Measurements from ENCODE around the gene NAALADL2.

Gene NAALADL2

DNA sequence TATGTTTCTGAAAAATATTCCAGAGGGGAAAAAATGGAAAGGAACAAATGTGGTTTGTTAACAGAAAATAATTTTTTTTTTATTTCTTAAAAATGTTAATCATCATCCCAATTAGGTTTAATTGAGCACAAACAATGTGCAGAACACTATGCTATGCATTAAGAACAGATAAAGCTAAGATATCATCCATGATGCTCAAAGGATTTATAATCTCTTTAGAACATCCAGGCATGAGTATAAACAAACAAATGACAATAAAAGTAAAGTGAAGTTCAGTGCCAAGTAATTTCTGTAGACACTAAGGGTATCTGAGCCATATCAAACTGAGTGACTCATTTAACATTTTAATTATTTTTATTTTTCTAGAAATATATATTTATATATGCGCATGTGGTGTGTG is 732.2 kb downstream of the NAALADL2 start:
- no peak overlapping the region for H3K27ac ChIP-seq (ENCODE audit: low read depth, low read length)
- no peak overlapping the region for H3K4me3 ChIP-seq (ENCODE audit: low read depth, low read length)
- H4K8ac ChIP-seq (ENCODE audit: low read depth, low read length), result no peak overlapping the region
- no peak overlapping the region for H3K23ac ChIP-seq (ENCODE audit: low read length)
- H4K12ac ChIP-seq (ENCODE audit: low read depth, low read length), result no peak overlapping the region
- H3K36me3 ChIP-seq (ENCODE audit: control insufficient read depth in 1 of 2, insufficient read depth in 2 of 2, low read length in 2 of 2), result no peaks in the 10 kb centered on the region
- no peaks in the 10 kb centered on the region for H3K9me3 ChIP-seq (ENCODE audit: insufficient read depth, low read depth, low read length)
- no peak overlapping the region for H3K14ac ChIP-seq (ENCODE audit: low read length)
- H2BK120ac ChIP-seq (ENCODE audit: insufficient read depth, low read length, poor library complexity), result no peak overlapping the region
- H3K27me3 ChIP-seq (ENCODE audit: insufficient read depth, low read length), result no peaks in the 10 kb centered on the region
- no peak overlapping the region for H3K4ac ChIP-seq (ENCODE audit: low read depth, low read length)
- H3K18ac ChIP-seq (ENCODE audit: low read length), result no peak overlapping the region
- H3K79me1 ChIP-seq (ENCODE audit: low read length), result no peaks in the 10 kb centered on the region
- no peak overlapping the region for H2BK5ac ChIP-seq (ENCODE audit: low read depth, low read length, poor library complexity)
- H3K4me1 ChIP-seq (ENCODE audit: control insufficient read depth in 1 of 2, insufficient read depth in 2 of 2, low read length in 2 of 2), result no peaks in the 10 kb centered on the region
- WGBS (ENCODE audit: extremely low coverage, insufficient coverage, insufficient read length), result no CpG with 5 or more reads among the region's 1 CpG
- H3K79me2 ChIP-seq (ENCODE audit: control insufficient read depth, insufficient read depth, low read length, poor library complexity), result no peaks in the 10 kb centered on the region
- no peak overlapping the region for H2AK5ac ChIP-seq (ENCODE audit: low read length)
- no peak overlapping the region for H4K91ac ChIP-seq (ENCODE audit: low read depth, low read length)
- no peak overlapping the region for H3K9ac ChIP-seq (ENCODE audit: low read length)
- H3K4me2 ChIP-seq (ENCODE audit: low read length), result no peak overlapping the region
- DNase-seq, result no peak
- no peak overlapping the region for H2AFZ ChIP-seq (ENCODE audit: insufficient read depth, low read length, poor library complexity)
- no peak overlapping the region for H2BK12ac ChIP-seq (ENCODE audit: low read length)

DNA sequence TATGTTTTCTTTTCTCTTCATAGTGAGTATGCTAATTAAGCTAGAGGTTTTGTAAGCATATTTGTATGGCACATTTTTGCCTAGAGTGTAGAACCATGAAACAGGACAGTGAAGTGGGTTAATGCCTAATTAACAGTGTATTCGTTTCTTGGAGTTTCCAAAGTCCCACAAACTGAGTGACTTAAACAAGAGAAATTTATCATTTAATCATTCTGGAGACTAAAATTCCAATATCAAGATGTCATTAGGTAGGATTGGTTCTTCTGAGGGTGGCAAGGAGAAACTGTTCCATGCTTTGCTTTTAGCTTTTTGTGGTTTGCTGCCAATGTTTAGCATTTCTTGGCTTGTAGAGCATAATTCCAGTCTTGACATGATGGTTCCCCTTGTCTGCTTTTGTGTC is 734.2 kb downstream of the NAALADL2 start:
- Histone ChIP-seq H3K27ac (ENCODE audit: low read depth, low read length) (no peak overlapping the region), H2BK120ac (ENCODE audit: insufficient read depth, low read length, poor library complexity) (no peak overlapping the region), H3K4me1 (ENCODE audit: control insufficient read depth in 1 of 2, insufficient read depth in 2 of 2, low read length in 2 of 2) (no peaks in the 10 kb centered on the region), H2AK5ac (ENCODE audit: low read length) (no peak overlapping the region), H3K4ac (ENCODE audit: low read depth, low read length) (no peak overlapping the region), H3K36me3 (ENCODE audit: control insufficient read depth in 1 of 2, insufficient read depth in 2 of 2, low read length in 2 of 2) (no peaks in the 10 kb centered on the region), H3K18ac (ENCODE audit: low read length) (no peak overlapping the region), H4K8ac (ENCODE audit: low read depth, low read length) (no peak overlapping the region), H3K9ac (ENCODE audit: low read length) (no peak overlapping the region), H3K9me3 (ENCODE audit: insufficient read depth, low read depth, low read length) (no peaks in the 10 kb centered on the region), H3K14ac (ENCODE audit: low read length) (no peak overlapping the region), H3K23ac (ENCODE audit: low read length) (no peak overlapping the region), H2AFZ (ENCODE audit: insufficient read depth, low read length, poor library complexity) (no peak overlapping the region), H3K27me3 (ENCODE audit: insufficient read depth, low read length) (no peaks in the 10 kb centered on the region), H3K79me1 (ENCODE audit: low read length) (no peaks in the 10 kb centered on the region), H3K4me3 (ENCODE audit: low read depth, low read length) (no peak overlapping the region), H4K12ac (ENCODE audit: low read depth, low read length) (no peak overlapping the region), H2BK12ac (ENCODE audit: low read length) (no peak overlapping the region), H2BK5ac (ENCODE audit: low read depth, low read length, poor library complexity) (no peak overlapping the region), H3K4me2 (ENCODE audit: low read length) (no peak overlapping the region), H4K91ac (ENCODE audit: low read depth, low read length) (no peak overlapping the region), H3K79me2 (ENCODE audit: control insufficient read depth, insufficient read depth, low read length, poor library complexity) (no peaks in the 10 kb centered on the region)
- no CpG with 5 or more reads among the region's 1 CpG for WGBS (ENCODE audit: extremely low coverage, insufficient coverage, insufficient read length)
- DNase-seq, result no peak

DNA sequence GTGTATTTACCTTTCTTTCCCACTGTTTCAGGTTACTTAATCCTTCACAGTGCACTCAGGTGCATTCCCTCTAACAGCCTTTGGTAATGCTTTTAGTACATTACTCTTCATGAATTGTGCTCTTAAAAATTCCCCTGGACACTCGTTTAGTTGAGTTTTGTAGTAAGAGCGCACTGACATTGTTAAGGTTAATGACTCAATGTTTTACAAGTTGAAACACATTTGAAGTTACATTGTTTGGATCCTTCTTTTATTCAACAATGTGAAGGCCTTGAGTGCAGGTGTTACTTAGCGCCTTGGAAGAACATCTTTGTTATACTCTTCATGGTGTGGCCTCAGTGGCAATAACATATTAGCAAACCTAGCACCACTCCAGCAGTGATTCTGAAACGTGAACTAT is 739.6 kb downstream of the NAALADL2 start:
- Histone ChIP-seq H3K9me3 (ENCODE audit: insufficient read depth, low read depth, low read length) (no peaks in the 10 kb centered on the region), H3K14ac (ENCODE audit: low read length) (no peak overlapping the region), H3K79me2 (ENCODE audit: control insufficient read depth, insufficient read depth, low read length, poor library complexity) (no peaks in the 10 kb centered on the region), H2BK12ac (ENCODE audit: low read length) (no peak overlapping the region), H2AFZ (ENCODE audit: insufficient read depth, low read length, poor library complexity) (no peak overlapping the region), H4K8ac (ENCODE audit: low read depth, low read length) (no peak overlapping the region), H3K18ac (ENCODE audit: low read length) (no peak overlapping the region), H3K27ac (ENCODE audit: low read depth, low read length) (no peak overlapping the region), H2AK5ac (ENCODE audit: low read length) (no peak overlapping the region), H3K4ac (ENCODE audit: low read depth, low read length) (no peak overlapping the region), H3K79me1 (ENCODE audit: low read length) (no peaks in the 10 kb centered on the region), H3K9ac (ENCODE audit: low read length) (no peak overlapping the region), H3K23ac (ENCODE audit: low read length) (no peak overlapping the region), H3K4me1 (ENCODE audit: control insufficient read depth in 1 of 2, insufficient read depth in 2 of 2, low read length in 2 of 2) (no peaks in the 10 kb centered on the region), H2BK120ac (ENCODE audit: insufficient read depth, low read length, poor library complexity) (no peak overlapping the region), H3K27me3 (ENCODE audit: insufficient read depth, low read length) (no peaks in the 10 kb centered on the region), H4K91ac (ENCODE audit: low read depth, low read length) (no peak overlapping the region), H3K4me3 (ENCODE audit: low read depth, low read length) (no peak overlapping the region), H3K36me3 (ENCODE audit: control insufficient read depth in 1 of 2, insufficient read depth in 2 of 2, low read length in 2 of 2) (no peaks in the 10 kb centered on the region), H2BK5ac (ENCODE audit: low read depth, low read length, poor library complexity) (no peak overlapping the region), H3K4me2 (ENCODE audit: low read length) (no peak overlapping the region), H4K12ac (ENCODE audit: low read depth, low read length) (no peak overlapping the region)
- no CpG with 5 or more reads among the region's 4 CpGs for WGBS (ENCODE audit: extremely low coverage, insufficient coverage, insufficient read length)
- DNase-seq, result no peak

DNA sequence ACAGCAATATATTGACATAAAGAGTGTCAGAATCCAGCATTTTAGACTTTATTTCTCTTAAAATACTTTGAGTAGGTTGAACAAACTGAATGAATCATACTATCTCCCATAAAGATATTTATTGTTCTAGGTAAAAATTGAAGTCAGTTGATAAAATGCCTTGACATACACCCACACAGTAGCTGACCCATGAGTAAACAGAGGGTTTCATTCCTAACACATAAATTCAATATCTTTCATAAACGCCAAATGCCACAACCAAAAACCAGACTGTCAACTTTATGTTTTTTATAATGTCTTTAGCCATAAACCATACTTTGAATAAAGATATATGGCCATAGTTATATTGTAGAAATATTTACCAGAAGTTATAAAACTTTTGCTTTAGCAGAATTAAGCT is 742.4 kb downstream of the NAALADL2 start:
- no peak overlapping the region for H2AFZ ChIP-seq (ENCODE audit: insufficient read depth, low read length, poor library complexity)
- no peak for DNase-seq
- no peak overlapping the region for H2BK120ac ChIP-seq (ENCODE audit: insufficient read depth, low read length, poor library complexity)
- no peak overlapping the region for H4K8ac ChIP-seq (ENCODE audit: low read depth, low read length)
- H2BK5ac ChIP-seq (ENCODE audit: low read depth, low read length, poor library complexity), result no peak overlapping the region
- WGBS (ENCODE audit: extremely low coverage, insufficient coverage, insufficient read length), result 100% methylated on average over 1 of the region's 1 CpG
- no peak overlapping the region for H4K91ac ChIP-seq (ENCODE audit: low read depth, low read length)
- no peak overlapping the region for H3K23ac ChIP-seq (ENCODE audit: low read length)
- H3K79me1 ChIP-seq (ENCODE audit: low read length), result no peaks in the 10 kb centered on the region
- no peak overlapping the region for H3K18ac ChIP-seq (ENCODE audit: low read length)
- H2BK12ac ChIP-seq (ENCODE audit: low read length), result no peak overlapping the region
- H2AK5ac ChIP-seq (ENCODE audit: low read length), result no peak overlapping the region
- no peaks in the 10 kb centered on the region for H3K79me2 ChIP-seq (ENCODE audit: control insufficient read depth, insufficient read depth, low read length, poor library complexity)
- H3K36me3 ChIP-seq (ENCODE audit: control insufficient read depth in 1 of 2, insufficient read depth in 2 of 2, low read length in 2 of 2), result no peaks in the 10 kb centered on the region
- no peak overlapping the region for H3K4me3 ChIP-seq (ENCODE audit: low read depth, low read length)
- no peak overlapping the region for H4K12ac ChIP-seq (ENCODE audit: low read depth, low read length)
- H3K4ac ChIP-seq (ENCODE audit: low read depth, low read length), result no peak overlapping the region
- no peaks in the 10 kb centered on the region for H3K4me1 ChIP-seq (ENCODE audit: control insufficient read depth in 1 of 2, insufficient read depth in 2 of 2, low read length in 2 of 2)
- H3K14ac ChIP-seq (ENCODE audit: low read length), result no peak overlapping the region
- H3K27me3 ChIP-seq (ENCODE audit: insufficient read depth, low read length), result no peaks in the 10 kb centered on the region
- H3K4me2 ChIP-seq (ENCODE audit: low read length), result no peak overlapping the region
- no peaks in the 10 kb centered on the region for H3K9me3 ChIP-seq (ENCODE audit: insufficient read depth, low read depth, low read length)
- no peak overlapping the region for H3K9ac ChIP-seq (ENCODE audit: low read length)
- H3K27ac ChIP-seq (ENCODE audit: low read depth, low read length), result no peak overlapping the region

Data from trophoblast cell (in vitro differentiated cells and primary cell).